Measurements from ENCODE around the gene TTLL8.
A peak's percentile ranks its signal among the peaks of the same experiment; 100 is the strongest.

Gene TTLL8

DNA sequence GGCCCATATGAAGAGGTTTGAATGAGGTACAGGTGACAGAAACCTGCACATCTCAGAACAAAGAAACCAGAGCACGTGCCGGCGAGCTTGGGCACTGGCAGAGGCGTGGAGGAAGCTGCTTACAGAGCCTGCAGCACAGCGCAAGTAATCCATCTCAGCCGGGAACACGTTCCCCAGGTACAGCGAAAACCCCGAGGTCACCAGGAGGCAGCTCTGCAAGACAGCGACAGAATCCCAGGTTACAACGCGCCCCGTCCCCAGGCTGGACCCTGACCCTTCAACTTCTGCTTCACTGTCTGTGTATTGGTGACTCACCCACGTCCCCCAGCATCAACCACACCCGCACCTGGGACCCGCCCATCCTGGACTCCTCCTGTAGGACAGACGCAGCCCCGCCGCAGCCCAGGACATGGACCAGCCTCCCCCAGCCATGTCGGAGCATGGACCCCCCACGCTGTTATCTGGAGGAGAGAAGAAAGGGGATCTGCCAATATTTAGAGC, 24.9 kb upstream of the TTLL8 start:
- no peak for DNase-seq

- no peak for DNase-seq
These were observed 24.2 kb upstream of the TTLL8 start for GRCh38 chr22:50082197-50082715.

- DNase-seq, result no peak
These were observed 23.5 kb upstream of the TTLL8 start for GRCh38 chr22:50081426-50082196.

- DNase-seq, result no peak
These were observed 22.0 kb upstream of the TTLL8 start for GRCh38 chr22:50080077-50080465.

- DNase-seq, result no peak
These were observed 20.7 kb upstream of the TTLL8 start for GRCh38 chr22:50078761-50079160.

DNA sequence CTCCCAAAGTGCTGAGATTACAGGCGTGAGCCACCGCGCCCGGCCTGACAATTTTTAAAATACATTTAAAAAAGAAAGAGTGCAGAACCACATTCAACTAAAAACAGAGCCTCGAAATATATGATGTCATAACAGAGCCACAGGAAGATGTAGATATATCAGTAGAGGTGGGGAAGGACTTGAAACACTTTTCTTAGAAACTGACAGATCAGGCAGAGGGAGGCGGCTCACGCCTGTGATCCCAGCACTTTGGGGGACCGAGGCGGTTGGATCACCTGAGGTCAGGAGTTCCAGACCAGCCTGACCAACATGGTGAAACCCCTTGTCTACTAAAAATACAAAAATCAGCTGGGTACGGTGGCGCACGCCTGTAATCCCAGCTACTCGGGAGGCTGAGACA, 20.1 kb upstream of the TTLL8 start:
- DNase-seq, result no peak

DNA sequence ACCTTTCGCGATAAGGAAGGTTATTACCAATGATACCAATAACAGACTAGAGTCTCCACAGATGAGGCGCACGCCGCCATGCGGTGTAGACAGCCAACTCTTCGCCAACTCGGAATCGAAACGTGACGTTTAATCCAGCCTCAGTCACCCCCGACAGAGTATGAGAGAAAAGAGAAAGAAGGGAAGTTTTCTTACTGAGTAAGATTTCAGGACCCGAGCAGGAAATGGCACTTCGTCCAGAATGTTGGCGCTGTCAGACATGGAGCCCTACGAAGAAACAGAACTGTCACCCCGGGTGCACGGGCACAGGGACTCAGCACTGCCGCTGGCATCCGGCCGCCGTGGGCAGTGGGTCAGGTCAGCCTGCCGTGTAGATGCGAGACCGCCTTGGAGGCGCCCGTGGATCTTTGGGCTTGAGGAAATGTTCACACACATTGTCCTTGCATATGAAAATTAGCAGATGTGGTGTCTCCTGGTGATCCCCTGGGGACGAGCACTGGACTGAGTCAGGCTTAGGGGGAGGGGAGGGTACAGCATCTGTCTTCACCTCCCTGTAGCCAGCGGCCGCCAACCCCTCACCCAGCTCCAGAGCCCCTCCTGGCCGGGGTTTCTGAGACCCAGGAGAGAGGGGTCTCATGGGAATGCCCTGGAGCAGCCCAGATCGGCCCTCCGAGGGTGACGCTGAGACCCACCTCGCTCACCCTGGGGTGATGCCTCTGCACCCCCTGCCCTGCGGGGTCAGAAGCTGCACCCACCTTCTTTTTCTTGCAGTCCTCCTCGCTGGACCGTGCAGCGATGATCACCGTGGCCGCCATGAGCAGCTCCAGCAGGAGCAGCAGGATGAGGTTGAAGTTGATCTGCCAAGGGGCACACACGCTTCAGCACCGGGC, 18.8 kb upstream of the TTLL8 start:
- DNase-seq, result peak; percentile 5

- DNase-seq, result no peak
These were observed 16.7 kb upstream of the TTLL8 start for GRCh38 chr22:50074551-50075530.

DNA sequence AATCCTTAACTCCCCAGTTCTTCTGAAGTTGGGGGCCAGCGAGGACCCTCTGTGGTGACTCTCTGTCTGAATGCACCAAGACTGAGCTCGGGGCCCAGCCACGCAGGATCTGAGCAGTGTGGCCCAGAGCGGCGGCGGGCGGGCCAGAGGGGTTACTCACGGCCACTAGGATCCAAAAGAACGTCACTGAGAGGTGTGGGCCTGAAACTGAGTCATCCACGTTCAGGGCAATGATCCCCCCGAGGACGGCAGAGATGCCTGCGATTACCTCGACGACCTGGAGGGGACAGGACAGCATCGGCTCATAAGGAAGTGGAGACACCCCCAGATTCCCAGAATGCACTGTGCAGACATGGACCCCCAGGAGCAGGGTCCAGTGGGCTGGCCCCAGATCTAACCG, 16.0 kb upstream of the TTLL8 start:
- no peak for DNase-seq

DNA sequence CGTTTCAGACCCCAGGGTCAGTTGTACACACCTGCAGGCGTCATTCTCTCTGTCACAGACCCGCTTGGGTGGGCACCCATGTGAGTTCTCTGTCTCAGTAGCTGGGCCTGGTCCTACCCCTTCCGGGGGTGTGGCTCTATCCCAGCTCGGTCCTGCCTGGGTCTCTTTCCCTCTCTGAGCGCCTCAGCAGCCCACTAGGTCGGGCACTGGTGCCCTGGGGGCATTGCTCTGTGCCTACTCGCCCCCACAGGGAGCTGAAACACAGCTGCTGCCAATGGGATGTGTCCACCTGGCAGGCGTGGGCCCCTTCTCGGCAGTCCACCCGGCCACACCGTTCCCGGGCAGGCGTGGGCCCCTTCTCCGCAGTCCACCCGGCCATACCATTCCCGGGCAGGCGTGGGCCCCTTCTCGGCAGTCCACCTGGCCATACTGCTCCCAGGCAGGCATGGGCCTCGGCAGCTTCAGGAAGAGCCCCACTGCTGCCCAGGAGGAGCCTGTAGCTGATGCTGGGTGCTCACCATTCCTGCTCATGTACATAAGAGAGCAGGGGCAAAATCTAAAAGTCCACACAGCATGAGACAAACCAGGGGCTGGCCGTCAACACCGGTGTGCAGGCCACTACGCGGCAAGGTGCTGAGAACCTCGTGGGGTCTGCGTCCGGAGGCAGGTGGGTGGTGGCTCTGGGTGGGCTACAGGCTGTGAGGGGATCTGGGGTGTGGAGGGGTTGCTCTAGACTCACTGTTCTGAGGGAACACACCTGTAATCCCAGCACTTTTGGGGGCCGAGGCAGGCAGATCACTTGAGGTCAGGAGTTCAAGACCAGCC, 14.8 kb upstream of the TTLL8 start:
- peak; percentile 6 for DNase-seq

DNA sequence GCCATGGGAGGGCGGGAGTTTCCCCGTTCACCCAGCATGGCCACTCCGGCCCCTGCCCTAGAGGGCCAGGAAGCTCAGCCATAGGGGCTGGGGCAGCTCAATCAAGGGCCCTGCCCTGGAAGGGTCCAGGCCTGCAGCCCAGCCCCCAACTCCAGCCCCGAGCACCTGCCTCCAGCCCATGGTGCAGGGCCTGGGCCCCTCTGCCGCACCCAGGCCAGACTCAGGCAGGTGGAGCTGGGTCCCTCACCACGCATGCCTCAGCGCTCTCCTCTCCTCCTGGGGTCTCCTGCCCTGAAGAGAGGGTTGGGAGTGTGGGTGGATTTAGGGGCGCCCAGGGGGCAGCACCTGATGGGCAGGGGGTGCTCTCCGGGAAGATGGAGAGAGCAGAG, 14.1 kb upstream of the TTLL8 start:
- no peak for DNase-seq

GRCh38 chr22:50071432-50072166, 13.5 kb upstream of the TTLL8 start:
- no peak for DNase-seq

GRCh38 chr22:50070366-50070765, 12.3 kb upstream of the TTLL8 start:
- no peak for DNase-seq

DNA sequence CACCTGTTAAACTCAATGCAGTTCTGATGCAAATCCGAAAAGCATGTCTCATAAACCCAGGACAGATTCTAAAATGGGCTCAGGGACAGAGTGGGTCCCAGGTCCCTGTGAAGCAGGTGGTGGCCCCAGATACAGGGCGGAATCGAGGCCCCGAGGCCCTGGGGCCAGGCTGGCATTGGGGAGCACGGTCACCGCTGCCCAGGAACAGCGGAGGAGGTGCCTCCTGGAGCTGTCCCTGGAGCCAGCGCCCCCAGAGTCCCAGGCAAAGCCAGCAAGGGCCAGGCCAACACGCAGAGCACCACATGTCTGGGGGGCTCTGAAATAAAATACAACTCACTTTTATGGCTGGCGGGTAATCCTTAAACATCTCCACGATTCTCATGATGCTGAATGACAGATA, 10.0 kb upstream of the TTLL8 start:
- no peak for DNase-seq

- no peak for DNase-seq
These were observed 9.1 kb upstream of the TTLL8 start for GRCh38 chr22:50067244-50067643.

DNA sequence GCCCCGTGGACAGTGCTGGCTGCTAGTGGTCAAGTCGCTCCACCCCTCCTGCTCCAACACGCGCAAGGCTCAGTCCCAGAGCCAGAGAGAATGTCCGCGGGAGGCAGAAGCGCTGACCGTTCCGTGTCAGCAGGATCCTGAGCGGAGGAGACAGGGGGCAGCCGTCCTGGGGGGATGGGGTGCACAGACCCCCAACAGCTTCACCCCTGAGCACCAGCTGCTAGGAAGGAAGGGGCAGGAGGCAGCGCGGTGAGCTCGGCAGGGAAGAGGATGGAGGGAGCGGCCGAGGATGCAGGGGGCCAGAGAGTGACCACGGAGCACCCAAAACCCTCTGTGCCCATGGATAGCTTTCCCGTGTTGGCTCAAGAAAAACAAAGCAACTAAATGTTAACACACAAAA, 6.4 kb upstream of the TTLL8 start:
- DNase-seq, result no peak

GRCh38 chr22:50063589-50064393, 5.7 kb upstream of the TTLL8 start:
- DNase-seq, result no peak

DNA sequence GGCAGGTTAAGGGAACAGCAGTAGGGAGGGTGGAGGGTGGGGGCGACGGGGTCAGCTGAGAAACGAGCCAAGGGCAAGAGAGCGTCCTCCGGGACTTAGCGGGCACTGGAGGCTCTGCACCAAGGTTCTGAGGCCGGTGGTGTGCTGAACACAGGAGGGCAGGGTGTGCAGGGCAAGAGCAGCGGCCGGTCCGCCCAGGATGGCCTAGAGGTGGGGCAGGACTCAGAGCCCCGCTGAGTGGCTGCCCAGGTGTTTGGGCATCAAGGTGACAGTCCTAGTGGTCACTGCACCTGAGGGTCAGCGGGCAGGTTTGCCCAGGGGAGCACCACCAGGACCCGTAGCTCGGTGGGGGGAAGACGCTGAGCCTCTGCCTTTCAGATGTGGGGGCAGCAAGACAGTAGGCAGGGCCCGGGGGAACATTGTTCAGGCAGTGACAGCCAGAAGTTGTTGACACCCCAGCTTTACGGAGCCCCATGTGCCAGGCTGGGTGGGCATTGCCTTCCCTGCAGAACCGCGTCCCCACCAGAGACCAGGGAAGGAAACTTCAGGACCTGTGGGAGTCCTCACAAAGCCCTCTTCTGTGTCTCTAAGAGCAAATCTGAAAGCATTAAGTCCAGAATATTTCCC, 4.5 kb upstream of the TTLL8 start:
- no peak for DNase-seq

- no peak for DNase-seq
These were observed 3.8 kb upstream of the TTLL8 start for GRCh38 chr22:50061824-50062355.

Data from right forelimb (tissue), 1 donor.